ENCODE data around the gene LRFN2.

GRCh38 chr6:40559056-40559455 lies 28.1 kb downstream of the LRFN2 start:
- no peak for TF ChIP-seq ATF3 (IDR thresholded peaks at IDR 0.05)
- no peak for TF ChIP-seq TAF1 (conservative IDR thresholded peaks at IDR 0.05)
- no peak for TF ChIP-seq RXRA (IDR thresholded peaks at IDR 0.05)
- no peak for TF ChIP-seq JUND (IDR thresholded peaks at IDR 0.05)
- no peak for TF ChIP-seq GABPA (IDR thresholded peaks at IDR 0.05 in 1 of 2, conservative IDR thresholded peaks at IDR 0.05 in 1 of 2)
- TF ChIP-seq CTCF (IDR thresholded peaks at IDR 0.05; ENCODE audit: low read depth, low read length, missing input control): no peak
- no peak for TF ChIP-seq MAX (IDR thresholded peaks at IDR 0.05)
- no peak for TF ChIP-seq YY1 (IDR thresholded peaks at IDR 0.05)
- no peak for TF ChIP-seq REST (IDR thresholded peaks at IDR 0.05)
- TF ChIP-seq HNF4G (IDR thresholded peaks at IDR 0.05): no peak
- no peak for TF ChIP-seq FOXA1 (IDR thresholded peaks at IDR 0.05)
